NCI-H748 (cell line): Measurements from ENCODE around the gene IFT74.
"Not testable (repeated sequence)": the region's sequence is repeated elsewhere in the genome, so short reads cannot be mapped to it uniquely, and the experiment has no call there.

Experiments used
- DNase-seq: peaks from one replicate; lab custom pipeline; 2025; ENCODE audit not compliant: unreplicated experiment; lab: John Stamatoyannopoulos, UW

Gene IFT74

DNA sequence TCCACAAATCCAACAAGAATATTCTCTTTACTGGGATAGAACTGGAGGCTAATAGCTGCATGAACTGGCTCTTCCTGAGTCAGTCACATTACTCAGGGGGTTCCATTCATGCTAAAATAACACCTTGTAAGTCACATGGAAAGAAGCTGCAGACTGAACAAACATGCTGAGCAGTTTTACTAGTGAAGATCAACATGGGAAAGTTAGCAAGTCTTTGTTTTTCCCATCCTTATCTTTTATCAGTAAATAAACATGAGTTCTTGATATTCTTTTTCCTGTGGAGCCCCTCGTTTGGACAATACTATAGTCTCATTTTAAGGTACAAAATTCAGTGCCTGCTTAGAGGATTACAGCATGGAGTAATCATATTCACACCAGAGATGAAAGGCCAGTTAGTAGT, 109.1 kb downstream of the IFT74 start:
- no peak for DNase-seq

DNA sequence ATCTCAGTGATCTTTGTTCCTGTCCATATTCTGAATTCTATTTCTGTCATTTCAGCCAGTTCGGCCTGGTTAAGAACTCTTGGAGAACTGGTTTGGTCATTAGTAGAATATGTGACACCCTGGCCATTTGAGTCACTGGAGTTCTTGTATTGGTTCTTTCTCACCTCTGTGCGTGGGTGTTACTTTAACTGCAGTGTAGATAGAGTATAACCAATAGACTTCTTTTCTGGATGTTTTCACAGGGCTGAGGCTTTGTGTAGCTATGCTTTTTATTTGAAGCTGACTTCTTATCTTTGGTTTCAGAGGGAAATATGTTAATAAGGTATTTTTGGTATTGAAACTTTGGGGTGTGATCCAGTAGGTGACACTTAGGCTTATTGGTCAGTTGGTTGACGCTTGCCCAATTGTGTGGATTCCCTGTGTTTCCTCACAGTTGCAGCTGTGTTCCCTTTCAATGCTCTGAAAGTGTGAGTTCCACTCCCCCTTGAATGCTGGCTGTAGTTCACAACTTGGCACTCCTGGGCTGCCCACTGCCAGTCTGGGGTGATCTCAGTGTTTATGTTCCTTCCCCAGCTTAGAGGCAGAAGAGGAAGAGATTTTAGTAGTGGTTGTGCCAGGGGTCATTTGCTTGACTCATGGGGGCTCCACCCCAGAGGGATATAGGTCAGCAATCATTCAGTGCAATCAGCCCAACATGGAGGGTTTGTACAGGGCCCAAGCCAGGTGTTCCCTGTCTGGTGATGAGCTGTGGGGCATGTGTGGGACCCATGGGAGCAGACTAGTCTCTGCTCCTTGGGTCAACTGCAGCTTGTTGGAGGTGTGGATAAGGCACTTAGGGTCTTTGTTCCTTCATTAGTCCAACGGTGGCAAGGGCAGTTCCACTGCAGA, 117.9 kb downstream of the IFT74 start:
- no peak for DNase-seq

DNA sequence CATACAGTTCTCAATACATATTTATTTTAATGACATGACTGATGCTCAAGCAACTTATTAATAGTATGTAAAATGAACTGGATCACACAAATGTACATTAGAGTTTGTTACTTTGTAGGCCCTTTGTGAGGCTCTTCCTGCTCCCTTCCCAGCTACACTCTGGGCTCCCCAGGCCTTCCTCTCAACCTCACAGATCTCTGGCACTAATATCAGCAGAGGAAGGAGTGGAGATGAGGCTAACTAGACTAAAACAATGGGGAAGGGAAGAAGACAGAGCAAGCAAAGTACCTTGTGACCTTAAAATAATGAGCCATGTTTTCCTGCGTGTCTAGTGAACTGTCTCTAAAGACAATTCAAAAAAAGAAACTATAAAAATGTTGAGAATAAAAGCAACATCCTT, 122.5 kb downstream of the IFT74 start:
- DNase-seq: no peak

DNA sequence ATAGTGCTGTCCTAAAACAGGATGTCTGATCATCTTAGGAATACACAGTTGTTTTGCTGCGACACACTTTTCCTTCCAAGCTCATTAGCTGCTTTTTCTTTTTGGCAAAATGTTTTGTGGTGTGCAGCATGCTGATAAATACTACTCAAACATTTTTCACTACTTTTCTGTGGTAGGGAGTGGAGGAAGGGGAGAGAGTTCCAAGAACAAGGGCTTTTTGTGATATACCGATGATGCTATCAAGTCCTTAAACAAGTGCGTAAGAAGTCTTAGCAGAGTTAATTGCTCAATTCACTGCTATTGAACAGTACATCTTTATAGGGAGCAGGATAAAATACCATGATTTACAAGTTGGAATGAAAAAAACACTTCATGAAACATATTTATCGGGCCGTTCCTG, 129.2 kb downstream of the IFT74 start:
- DNase-seq: no peak

DNA sequence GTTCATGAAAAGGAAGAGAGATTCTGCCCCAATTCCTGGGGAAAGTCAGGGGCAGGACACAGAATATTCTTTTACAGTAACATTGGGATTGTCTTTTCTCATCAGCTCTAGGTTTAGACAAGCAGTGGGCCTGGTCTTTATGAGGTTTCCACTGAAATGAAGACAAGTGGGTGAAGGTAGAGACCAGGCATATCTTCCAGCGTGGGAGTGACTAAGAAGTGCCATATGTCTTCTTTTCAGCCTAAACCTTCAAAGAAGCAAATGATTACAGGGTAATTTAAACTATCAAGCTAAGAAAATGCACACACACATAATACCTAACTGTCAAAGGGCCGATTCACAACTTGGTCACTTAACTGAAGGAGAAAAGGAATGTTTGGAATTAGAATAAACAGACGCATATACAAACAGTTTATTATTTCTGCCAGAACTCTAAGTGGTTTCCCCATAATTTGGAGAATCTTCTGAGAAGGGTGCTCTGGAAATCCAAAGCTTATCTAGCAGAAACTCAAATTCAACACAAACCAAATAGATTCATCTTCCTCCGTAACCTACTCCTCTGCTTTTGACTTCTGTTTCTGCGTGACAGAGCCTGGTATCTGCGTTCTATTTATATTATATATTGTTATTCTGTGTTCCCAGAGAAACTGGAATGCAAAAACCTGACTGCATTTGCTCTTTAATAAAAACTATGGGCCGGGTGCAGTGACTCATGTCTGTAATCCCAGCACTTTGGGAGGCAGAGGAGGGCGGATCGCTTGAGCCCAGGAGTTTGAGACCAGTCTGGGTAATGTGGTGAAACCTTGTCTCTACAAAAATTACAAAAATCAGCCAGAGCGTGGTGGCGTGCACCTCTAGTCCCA, 130.8 kb downstream of the IFT74 start:
- no peak for DNase-seq

DNA sequence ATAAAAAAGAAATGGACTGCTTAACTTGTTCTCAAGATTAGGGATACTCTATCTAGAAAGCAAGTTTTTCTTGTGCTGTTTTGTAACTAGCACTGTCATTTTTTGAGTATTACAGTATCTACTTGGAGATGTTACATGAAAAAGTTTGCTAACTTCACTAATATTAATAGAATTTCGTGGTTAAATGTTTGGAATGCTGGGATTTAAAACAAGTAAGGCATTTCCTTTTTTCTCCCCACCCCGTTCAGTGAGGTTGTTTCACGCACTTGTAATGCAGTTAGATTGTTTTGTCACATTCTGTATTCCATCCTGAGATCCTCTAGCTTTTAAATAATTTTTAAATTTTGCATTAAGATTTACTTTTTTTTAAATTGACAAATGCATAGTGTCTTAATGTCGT, 132.8 kb downstream of the IFT74 start:
- no peak for DNase-seq

DNA sequence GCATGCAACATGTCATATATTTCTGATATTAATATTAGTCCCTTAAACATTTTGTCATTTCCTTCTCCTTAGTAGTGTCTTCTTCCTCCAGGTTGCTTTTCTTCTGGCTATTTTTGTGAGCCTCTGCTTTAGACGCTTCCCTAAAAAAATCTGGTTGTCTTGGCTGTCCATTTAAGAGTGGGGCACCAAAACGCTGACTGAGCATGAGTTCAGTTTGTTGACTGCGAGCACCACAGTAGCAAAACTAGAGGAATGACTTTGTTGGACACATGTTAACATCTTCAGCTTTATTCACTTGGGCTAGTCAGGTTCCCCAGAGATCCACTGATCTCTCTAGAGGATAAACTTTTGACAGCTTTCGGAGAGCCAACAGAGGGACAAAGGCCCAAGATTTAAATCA, 133.5 kb downstream of the IFT74 start:
- DNase-seq: no peak

DNA sequence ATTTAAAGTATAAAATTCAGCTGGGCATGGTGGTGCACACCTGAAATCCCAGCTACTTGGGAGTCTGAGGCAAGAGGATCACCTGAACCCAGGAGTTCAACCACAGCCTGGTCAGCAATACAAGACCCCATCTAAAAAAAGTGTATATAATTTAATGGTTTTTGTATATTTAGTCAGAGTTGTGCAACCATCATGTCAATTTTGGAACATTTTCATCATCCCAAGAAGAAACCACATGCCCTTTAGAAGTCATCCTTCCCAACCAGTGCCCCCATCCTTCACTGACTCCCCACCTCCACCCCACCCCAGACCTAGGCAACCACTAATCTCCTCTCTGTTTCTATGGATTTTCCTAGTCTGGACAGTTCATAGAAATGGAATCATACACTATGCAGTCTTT, 134.0 kb downstream of the IFT74 start:
- DNase-seq: no peak

DNA sequence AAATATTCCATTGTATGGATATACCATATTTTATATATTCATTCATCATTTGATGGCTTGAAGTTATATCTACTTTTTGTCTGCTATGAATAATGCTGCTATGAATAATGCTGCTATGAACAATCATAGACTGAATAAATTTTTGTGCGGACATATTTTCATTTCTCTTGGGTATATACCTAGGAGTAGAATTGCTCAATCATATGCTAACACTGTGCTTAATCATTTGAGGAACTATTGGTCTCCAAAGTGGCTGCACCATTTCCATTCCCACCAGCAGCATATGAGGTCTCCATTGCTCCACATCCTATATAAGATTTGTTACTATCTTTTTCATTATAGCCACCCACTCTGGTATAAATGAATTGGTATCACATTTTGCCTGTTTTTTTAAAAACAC, 134.5 kb downstream of the IFT74 start:
- DNase-seq: no peak

DNA sequence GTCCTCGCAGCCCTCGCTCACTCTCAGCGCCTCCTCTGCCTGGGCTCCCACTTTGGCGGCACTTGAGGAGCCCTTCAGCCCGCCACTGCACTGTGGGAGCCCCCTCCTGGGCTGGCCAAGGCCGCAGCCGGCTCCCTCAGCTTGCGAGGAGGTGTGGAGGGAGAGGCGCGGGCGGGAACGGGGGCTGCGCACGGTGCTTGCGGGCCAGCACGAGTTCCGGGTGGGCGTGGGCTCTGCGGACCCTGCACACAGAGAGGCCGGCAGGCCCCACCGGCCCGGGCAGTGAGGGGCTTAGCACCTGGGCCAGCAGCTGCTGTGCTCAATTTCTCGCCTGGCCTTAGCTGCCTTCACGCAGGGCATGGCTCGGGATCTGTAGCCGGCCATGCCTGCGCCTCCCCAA, 136.3 kb downstream of the IFT74 start:
- DNase-seq: not testable (repeated sequence)

DNA sequence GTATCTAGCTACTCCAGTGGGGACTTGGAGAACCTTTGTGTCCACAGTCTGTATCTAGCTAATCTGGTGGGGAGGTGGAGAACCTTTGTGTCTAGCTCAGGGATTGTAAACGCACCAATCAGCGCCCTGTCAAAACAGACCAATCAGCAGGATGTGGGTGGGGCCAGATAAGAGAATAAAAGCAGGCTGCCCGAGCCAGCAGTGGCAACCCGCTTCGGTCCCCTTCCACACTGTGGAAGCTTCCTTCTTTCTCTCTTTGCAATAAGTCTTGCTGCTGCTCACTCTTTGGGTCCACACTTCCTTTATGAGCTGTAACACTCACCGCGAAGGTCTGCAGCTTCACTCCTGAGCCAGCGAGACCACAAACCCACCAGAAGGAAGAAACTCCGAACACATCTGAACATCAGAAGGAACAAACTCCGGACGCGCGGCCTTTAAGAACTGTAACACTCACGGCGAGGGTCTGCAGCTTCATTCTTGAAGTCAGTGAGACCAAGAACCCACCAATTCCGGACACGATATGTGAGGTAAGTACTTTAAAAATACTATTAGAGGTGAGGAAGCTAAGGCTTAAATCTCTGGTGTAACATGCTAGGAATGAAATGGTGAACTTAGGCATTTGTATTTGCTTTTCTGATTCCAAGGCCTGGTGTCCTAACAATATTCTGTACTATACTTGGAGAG, 137.3 kb downstream of the IFT74 start:
- DNase-seq: not testable (repeated sequence)

DNA sequence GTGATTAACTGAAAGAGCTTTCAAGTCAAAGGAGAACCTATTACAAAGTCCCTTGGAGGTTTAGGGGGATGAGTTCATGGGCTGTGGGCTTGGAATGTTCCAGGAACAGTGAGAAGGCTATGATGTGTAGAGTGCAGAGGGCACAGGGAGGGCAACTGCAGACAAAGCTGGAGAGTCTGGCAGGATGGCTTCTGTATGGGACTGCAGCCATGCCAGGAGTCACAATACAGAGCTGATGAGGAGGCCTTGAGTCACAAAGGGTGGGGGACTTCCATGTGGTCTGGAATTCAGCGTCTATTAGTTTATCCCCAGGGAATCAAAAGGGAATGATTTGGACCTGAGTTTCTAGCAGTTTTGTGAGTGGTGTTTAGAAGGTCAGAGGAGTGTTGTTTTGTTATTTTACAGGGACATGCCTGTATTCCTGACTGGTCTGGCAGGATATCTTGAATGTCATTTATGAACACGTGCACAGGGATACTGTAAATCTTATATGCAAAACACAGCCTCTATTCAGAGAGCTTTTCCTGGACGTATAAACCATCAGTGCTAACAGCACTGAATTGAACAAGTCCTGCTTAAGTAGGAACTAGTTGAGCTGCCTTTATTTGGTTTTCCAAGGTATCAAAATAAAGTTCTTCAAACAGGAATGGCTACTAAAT, 138.6 kb downstream of the IFT74 start:
- no peak for DNase-seq

DNA sequence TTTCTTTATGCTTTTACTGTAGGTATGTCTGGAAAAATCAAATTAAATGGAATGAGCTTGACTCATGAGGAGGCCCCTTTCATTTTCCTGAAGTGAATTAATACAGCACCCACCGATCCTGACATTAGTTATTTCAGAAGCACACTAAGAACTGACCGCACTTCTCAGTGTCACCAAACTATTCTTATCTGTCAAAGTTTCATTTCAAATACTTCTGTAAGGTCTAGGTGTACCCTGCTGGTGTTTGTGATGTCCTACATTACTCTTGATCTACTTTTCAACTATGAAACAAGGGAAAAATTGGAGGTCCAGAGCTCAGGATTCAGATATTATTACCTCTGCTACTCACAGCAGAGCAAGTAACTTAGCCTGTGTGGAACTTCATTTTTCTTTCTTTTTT, 151.0 kb downstream of the IFT74 start:
- no peak for DNase-seq

DNA sequence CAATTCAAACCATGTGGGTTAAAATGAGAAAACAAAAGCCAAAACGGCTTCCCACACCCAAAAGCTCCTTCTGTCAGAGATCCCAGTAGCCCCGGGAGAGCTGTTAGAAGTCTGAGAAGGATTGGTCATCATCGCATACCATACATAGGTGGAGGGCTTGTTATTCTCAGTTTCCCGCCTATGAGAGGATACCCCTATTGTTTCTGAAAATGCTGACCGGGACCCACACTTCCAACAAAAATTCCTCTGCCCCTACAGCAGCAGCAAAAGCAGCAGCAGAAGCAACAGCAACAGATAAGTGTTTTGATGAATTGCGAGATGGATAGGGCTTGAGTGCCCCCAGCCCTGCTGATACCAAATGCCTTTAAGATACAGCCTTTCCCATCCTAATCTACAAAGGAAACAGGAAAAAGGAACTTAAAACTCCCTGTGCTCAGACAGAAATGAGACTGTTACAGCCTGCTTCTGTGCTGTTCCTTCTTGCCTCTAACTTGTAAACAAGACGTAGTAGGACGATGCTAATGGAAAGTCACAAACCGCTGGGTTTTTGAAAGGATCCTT, 152.8 kb downstream of the IFT74 start, which contains the start of gene TEK:
Gene TEK (plus strand): TSS at position 245 of the 561 bp plus-strand sequence. CDS start 366 bp downstream, outside the sequence.
- no peak for DNase-seq

DNA sequence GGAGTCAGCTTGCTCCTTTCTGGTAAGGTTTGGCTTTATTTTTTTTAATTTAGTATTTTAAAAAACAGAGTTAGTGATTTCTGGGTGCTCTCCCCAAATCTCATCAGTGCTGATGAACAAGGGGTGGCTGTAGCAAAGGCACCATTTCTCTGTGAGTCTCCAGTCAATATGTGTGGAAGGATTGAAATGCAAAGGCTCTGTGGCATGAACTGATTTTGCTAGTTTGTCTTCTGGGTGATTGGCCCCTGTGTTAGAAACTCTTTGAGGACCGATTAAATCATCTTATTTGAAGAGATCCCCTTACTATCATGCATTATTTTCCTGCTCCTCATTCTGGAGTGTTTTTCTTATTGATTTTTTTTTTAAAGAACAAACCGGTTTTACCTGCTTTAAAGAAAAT, 153.4 kb downstream of the IFT74 start:
- DNase-seq: peak; percentile 35

DNA sequence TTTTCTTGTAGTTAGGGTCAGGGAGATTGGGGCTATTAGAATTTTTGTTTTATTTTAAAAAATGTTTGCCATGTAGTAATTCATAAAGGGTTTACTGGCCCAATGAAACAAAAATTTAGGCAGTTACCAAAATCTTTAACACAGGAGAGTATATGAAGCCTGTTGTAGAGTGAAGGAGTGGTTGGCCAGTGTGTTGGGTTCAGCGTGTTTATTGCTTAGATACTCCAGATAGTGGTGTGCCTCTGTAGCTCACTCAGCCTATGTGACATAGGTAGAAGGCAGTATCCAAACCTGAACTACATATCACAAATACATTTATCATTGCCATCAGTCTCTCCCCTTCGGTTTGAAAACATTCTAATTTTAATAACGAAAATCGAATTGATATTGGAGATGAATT, 154.0 kb downstream of the IFT74 start:
- DNase-seq: no peak

DNA sequence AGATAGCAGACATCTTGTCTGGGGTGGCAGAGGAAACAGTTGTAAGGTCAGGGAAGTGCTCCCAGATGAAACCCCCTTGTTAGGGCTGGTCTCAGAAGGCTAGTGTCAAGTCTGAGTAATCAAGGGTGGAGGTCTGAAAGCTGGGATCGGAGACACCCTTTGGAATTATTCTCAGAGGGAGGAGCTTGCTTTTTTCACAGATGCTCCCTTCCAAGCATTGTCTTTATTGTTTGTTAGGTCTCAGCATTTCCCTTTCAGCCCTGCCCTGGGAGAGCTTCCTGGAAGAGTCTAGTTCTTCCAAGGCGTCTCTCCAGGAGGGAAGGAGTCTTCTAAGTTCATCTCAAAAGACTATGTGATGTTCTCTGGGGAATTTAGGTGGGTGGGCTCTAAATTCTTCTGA, 156.0 kb downstream of the IFT74 start:
- DNase-seq: no peak
